GM23338 (cell line): ENCODE results near the gene BFSP2. TPM values are rescaled to one million over a fixed set of nuclear protein-coding genes. Genes with fewer than 3 reads are reported as not detected.

Experiments
- ATAC-seq: fragments of 200-7000 bp; cut with Tn5 transposase; 3 replicates; pipeline ENCODE4 v1.9.1; 2020
- DNase-seq: peaks from one replicate; pipeline ENCODE4 v3.0.0-alpha.2; 2015; ENCODE audit warnings: low spot score
- H2AFZ ChIP-seq: fragments of 200-600 bp; sonication (generic); 2 replicates; pipeline ENCODE4 v1.8.0; 2016; ENCODE audit warnings: antibody characterized with exemption, mild to moderate bottlenecking, moderate library complexity
- H3F3A ChIP-seq: fragments of 200-600 bp; sonication (generic); replicated peaks from 2 replicates; pipeline ENCODE4 v1.8.0; 2017; ENCODE audit warnings: antibody characterized with exemption, mixed run types, low read depth
- H3K27ac ChIP-seq: fragments of 200-600 bp; sonication (generic); 2 replicates; pipeline ENCODE4 v1.6.1; 2016; ENCODE audit warnings: low read depth
- H3K27me3 ChIP-seq: fragments of 200-600 bp; sonication (generic); 2 replicates; pipeline ENCODE4 v1.8.0; 2016; ENCODE audit warnings: mild to moderate bottlenecking, mixed run types, moderate library complexity; ENCODE audit not compliant: insufficient read depth
- H3K36me3 ChIP-seq: fragments of 200-600 bp; sonication (generic); 2 replicates; pipeline ENCODE4 v1.8.0; 2016; ENCODE audit warnings: mild to moderate bottlenecking; ENCODE audit not compliant: insufficient read depth
- H3K4me1 ChIP-seq: fragments of 200-600 bp; sonication (generic); 2 replicates; pipeline ENCODE4 v1.8.0; 2016; ENCODE audit warnings: mild to moderate bottlenecking, moderate library complexity; ENCODE audit not compliant: insufficient read depth
- H3K4me2 ChIP-seq: fragments of 200-600 bp; sonication (generic); 2 replicates; pipeline ENCODE4 v1.7.1; 2017; ENCODE audit warnings: mixed run types
- H3K4me3 ChIP-seq: fragments of 200-600 bp; sonication (generic); 2 replicates; pipeline ENCODE4 v1.6.1; 2016; ENCODE audit warnings: mixed run types
- H3K79me2 ChIP-seq: fragments of 200-600 bp; sonication (generic); replicated peaks from 2 replicates; pipeline ENCODE4 v1.8.0; 2017; ENCODE audit warnings: mild to moderate bottlenecking; ENCODE audit not compliant: insufficient read depth
- H3K9me2 ChIP-seq: fragments of 200-600 bp; sonication (generic); 2 replicates; pipeline ENCODE4 v1.8.0; 2017; ENCODE audit not compliant: insufficient read depth
- H4K20me1 ChIP-seq: fragments of 200-600 bp; sonication (generic); replicated peaks from 2 replicates; pipeline ENCODE4 v1.8.0; 2017; ENCODE audit warnings: mild to moderate bottlenecking; ENCODE audit not compliant: insufficient read depth
- H3K27ac Mint-ChIP-seq: 2 replicates; pipeline ENCODE4 v1.8.0; 2020; ENCODE audit warnings: inconsistent platforms, mild to moderate bottlenecking, moderate library complexity, mixed read lengths
- H3K27me3 Mint-ChIP-seq: 3 replicates; pipeline ENCODE4 v1.8.0; 2022; ENCODE audit warnings: low read depth, mild to moderate bottlenecking, moderate library complexity, mixed read lengths, inconsistent platforms; ENCODE audit not compliant: insufficient read depth, poor library complexity
- H3K36me3 Mint-ChIP-seq: 3 replicates; pipeline ENCODE4 v1.8.0; 2021; ENCODE audit warnings: low read depth, mild to moderate bottlenecking, inconsistent platforms, moderate library complexity, mixed read lengths
- H3K4me1 Mint-ChIP-seq: 3 replicates; pipeline ENCODE4 v1.8.0; 2020; ENCODE audit warnings: mild to moderate bottlenecking, inconsistent platforms, mixed read lengths
- H3K4me3 Mint-ChIP-seq: 3 replicates; pipeline ENCODE4 v1.8.0; 2021; ENCODE audit warnings: moderate library complexity, mild to moderate bottlenecking, inconsistent platforms, mixed read lengths
- H3K9me3 Mint-ChIP-seq: 3 replicates; pipeline ENCODE4 v1.8.0; 2020; ENCODE audit warnings: moderate library complexity, mild to moderate bottlenecking, inconsistent platforms, mixed read lengths
- CTCF ChIP-seq, 2 experiments: fragments of 200-600 bp in 1 of 2; sonication (generic) in 1 of 2; conservative IDR thresholded peaks; 2 replicates each; pipeline versions ENCODE4 v1.5.1 to v1.6.1; 2016 to 2017; ENCODE audit warnings: antibody characterized with exemption in 2 of 2, low read depth in 2 of 2, mild to moderate bottlenecking in 2 of 2, moderate library complexity in 1 of 2
- EZH2phosphoT487 ChIP-seq: fragments of 200-600 bp; sonication (generic); IDR thresholded peaks from one replicate; pipeline ENCODE4 v1.8.1; 2018; ENCODE audit warnings: antibody characterized with exemption; ENCODE audit not compliant: unreplicated experiment
- NANOG ChIP-seq: IDR thresholded peaks from 2 replicates; pipeline ENCODE4 v1.6.1; 2016; ENCODE audit warnings: antibody characterized with exemption, borderline replicate concordance
- POLR2AphosphoS5 ChIP-seq: IDR thresholded peaks from 2 replicates; pipeline ENCODE4 v1.6.1; 2016; ENCODE audit warnings: antibody characterized with exemption, low read depth
- REST ChIP-seq: IDR thresholded peaks from one replicate; pipeline ENCODE4 v1.6.1; 2018; ENCODE audit warnings: antibody characterized with exemption; ENCODE audit not compliant: unreplicated experiment
- STAT1 ChIP-seq: IDR thresholded peaks from one replicate; pipeline ENCODE4 v1.6.1; 2016; ENCODE audit warnings: antibody characterized with exemption; ENCODE audit not compliant: unreplicated experiment
- ZNF331 ChIP-seq: fragments of 250-450 bp; sonication (Bioruptor Pico); IDR thresholded peaks from 2 replicates; pipeline ENCODE4 v1.5.0; 2020; ENCODE audit warnings: low read depth, mild to moderate bottlenecking, moderate library complexity
- ZNF462 ChIP-seq: fragments of 250-450 bp; sonication (Bioruptor Pico); IDR thresholded peaks from 2 replicates; pipeline ENCODE4 v1.5.0; 2020; ENCODE audit warnings: mild to moderate bottlenecking, moderate library complexity
- polyA plus RNA-seq: library from polyadenylated mRNA; unstranded; fragments of >200 nt; fragmentation: Nextera tagmentation; extraction: Ambion mirVana; gene quantifications from 2 replicates; pipeline ENCODE4 v1.2.1, GENCODE V29; 2016
- total RNA-seq: library from RNA; depleted of rRNA; stranded (reverse); fragments of >200 nt; shearing (Covaris generic); gene quantifications from 2 replicates; pipeline ENCODE4 v1.2.3, GENCODE V29; 2014
- TF ChIP-seq, protein P1 (sequence below): IDR thresholded peaks from 2 replicates; pipeline ENCODE4 v1.6.1; 2016; ENCODE audit warnings: antibody characterized with exemption

Gene BFSP2
- total and polyA plus RNA-seq, 2 experiments from 2014 or later = not detected

GRCh38 chr3:133451309-133451708 lies 51.5 kb downstream of the BFSP2 start:
- H3K27me3 ChIP-seq = no peaks in the 10 kb centered on the region
- H2AFZ ChIP-seq = no peak overlapping the region
- no peaks in the 10 kb centered on the region for H3K36me3 ChIP-seq
- H3K36me3 Mint-ChIP-seq = no peaks in the 10 kb centered on the region
- peaks cover 21% of the 10 kb centered on the region for H3K4me1 Mint-ChIP-seq
- no peak overlapping the region for H3K27ac ChIP-seq
- no peaks in the 10 kb centered on the region for H3K79me2 ChIP-seq
- no peaks in the 10 kb centered on the region for H3K9me3 Mint-ChIP-seq
- H3F3A ChIP-seq = no peaks in the 10 kb centered on the region
- H3K27me3 Mint-ChIP-seq = no peaks in the 10 kb centered on the region
- H3K9me2 ChIP-seq = no peaks in the 10 kb centered on the region
- H3K4me1 ChIP-seq = no peaks in the 10 kb centered on the region
- H3K4me2 ChIP-seq = no peak overlapping the region
- H3K27ac Mint-ChIP-seq = no peak overlapping the region
- no peak overlapping the region for H3K4me3 ChIP-seq
- TF ChIP-seq POLR2AphosphoS5 = no peak
- no peak for TF ChIP-seq REST
- TF ChIP-seq CTCF (conservative IDR thresholded peaks at IDR 0.05; ENCODE audit: low read depth in 2 of 2) = no peak
- TF ChIP-seq STAT1 = no peak
- TF ChIP-seq NANOG = no peak
- TF ChIP-seq, protein P1, sequence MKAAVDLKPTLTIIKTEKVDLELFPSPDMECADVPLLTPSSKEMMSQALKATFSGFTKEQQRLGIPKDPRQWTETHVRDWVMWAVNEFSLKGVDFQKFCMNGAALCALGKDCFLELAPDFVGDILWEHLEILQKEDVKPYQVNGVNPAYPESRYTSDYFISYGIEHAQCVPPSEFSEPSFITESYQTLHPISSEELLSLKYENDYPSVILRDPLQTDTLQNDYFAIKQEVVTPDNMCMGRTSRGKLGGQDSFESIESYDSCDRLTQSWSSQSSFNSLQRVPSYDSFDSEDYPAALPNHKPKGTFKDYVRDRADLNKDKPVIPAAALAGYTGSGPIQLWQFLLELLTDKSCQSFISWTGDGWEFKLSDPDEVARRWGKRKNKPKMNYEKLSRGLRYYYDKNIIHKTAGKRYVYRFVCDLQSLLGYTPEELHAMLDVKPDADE = no peak
- no peak for TF ChIP-seq EZH2phosphoT487
- no peak for TF ChIP-seq ZNF331 (CRISPR knock-in tag)
- H4K20me1 ChIP-seq = no peaks in the 10 kb centered on the region
- no peak overlapping the region for H3K4me3 Mint-ChIP-seq
- DNase-seq (no peak), ATAC-seq (no peak)

DNA sequence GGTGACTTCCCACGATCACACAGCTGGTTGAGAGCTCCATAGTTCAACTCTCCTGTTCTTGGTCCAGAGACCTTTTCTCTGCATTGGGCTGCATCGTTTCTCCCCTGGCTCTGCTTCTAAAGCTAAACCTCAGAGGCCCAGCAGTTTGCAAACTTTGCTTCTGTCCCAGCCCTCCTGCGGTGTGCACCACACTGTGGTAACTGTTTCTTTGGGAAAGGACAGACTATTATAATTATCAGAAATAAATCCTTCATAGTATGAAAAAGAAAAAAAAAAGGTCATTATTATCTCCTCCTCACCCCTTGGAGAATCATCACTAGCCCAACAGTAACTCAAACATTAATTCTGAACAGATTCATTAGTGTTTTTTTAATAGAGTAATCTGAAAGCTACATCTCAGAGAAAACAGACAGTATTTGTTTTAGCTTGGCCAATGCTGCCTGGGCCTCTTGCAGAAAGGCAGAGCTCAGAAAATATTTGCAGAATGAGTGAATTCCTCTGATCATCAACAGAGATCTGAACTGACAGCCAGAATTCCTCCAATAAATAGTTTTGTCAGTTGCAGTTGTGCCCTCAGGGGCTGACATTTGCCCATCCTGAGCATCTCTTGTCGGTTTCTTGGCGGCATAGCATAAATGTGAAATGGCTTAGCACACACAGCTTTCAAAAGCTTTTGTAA lies 52.9 kb downstream of the BFSP2 start:
- Histone ChIP-seq H4K20me1 (no peaks in the 10 kb centered on the region), H3K36me3 (no peaks in the 10 kb centered on the region), H3K27ac (no peak overlapping the region), H3K9me2 (no peaks in the 10 kb centered on the region), H3K79me2 (no peaks in the 10 kb centered on the region), H3K27me3 (no peaks in the 10 kb centered on the region), H3K4me3 (no peak overlapping the region), H2AFZ (peak overlapping the region; percentile 83), H3K4me1 (no peaks in the 10 kb centered on the region), H3K4me2 (no peak overlapping the region), H3F3A (no peaks in the 10 kb centered on the region)
- Mint-ChIP-seq H3K4me1 (peaks cover 21% of the 10 kb centered on the region), H3K27ac (no peak overlapping the region), H3K9me3 (no peaks in the 10 kb centered on the region), H3K4me3 (no peak overlapping the region), H3K27me3 (no peaks in the 10 kb centered on the region), H3K36me3 (no peaks in the 10 kb centered on the region)
- DNase-seq = no peak
- ATAC-seq = peak; percentile 64
- no peak for TF ChIP-seq POLR2AphosphoS5
- TF ChIP-seq ZNF462 (CRISPR knock-in tag) = no peak
